Measurements from ENCODE around the gene JAG1. TPM values are rescaled to one million over a fixed set of nuclear protein-coding genes. Genes with fewer than 3 reads are reported as not detected.
A peak's percentile ranks its signal among the peaks of the same experiment; 100 is the strongest.

Gene JAG1
- total RNA-seq, 4 donors from 2014 or later, result 30.7 to 41.9 (median 36.3) TPM

- Histone ChIP-seq H3K4me1 (no peaks in the 10 kb centered on the region), H3K4me3 (no peak overlapping the region), H3K36me3 (no peaks in the 10 kb centered on the region), H3K27ac (replicated peaks in 1 of 4) (no peak overlapping the region), H3K9me3 (no peaks in the 10 kb centered on the region), H3K27me3 (no peaks in the 10 kb centered on the region)
- DNase-seq (ENCODE audit: extremely low spot score), result no peak
- intact Hi-C loops (cut with DNase I), result no loop called here
- TF ChIP-seq POLR2AphosphoS5 (IDR thresholded peaks at IDR 0.05) (peak; percentile 16 to 47), CTCF (IDR thresholded peaks at IDR 0.05) (no peak)
- 82% methylated on average over 3 of the region's 3 CpGs for WGBS
Observed at GRCh38 chr20:10626896-10627295, 46.9 kb downstream of the JAG1 start.

- Histone ChIP-seq H3K4me1 (no peaks in the 10 kb centered on the region), H3K27ac (replicated peaks in 1 of 4) (no peak overlapping the region), H3K4me3 (no peak overlapping the region), H3K36me3 (no peaks in the 10 kb centered on the region), H3K9me3 (no peaks in the 10 kb centered on the region), H3K27me3 (no peaks in the 10 kb centered on the region)
- TF ChIP-seq CTCF (IDR thresholded peaks at IDR 0.05) (no peak), EP300 (IDR thresholded peaks at IDR 0.05) (no peak), POLR2A (IDR thresholded peaks at IDR 0.05; ENCODE audit: low read depth) (no peak), POLR2AphosphoS5 (IDR thresholded peaks at IDR 0.05) (no peak)
- WGBS, result 95% methylated on average over 2 of the region's 2 CpGs
- intact Hi-C loops (cut with DNase I), result no loop called here
- no peak for DNase-seq (ENCODE audit: extremely low spot score)
Observed at GRCh38 chr20:10625641-10626040, 48.2 kb downstream of the JAG1 start.

GRCh38 chr20:10622657-10623418 is 51.0 kb downstream of the JAG1 start:
- intact Hi-C loops (cut with DNase I), result no loop called here
- DNase-seq (ENCODE audit: extremely low spot score), result no peak
- 58% methylated on average over 16 of the region's 16 CpGs for WGBS
- Histone ChIP-seq H3K27ac (replicated peaks in 1 of 4) (peak overlapping the region; percentile 33 to 66 (median 56)), H3K27me3 (no peaks in the 10 kb centered on the region), H3K9me3 (no peaks in the 10 kb centered on the region), H3K4me1 (no peaks in the 10 kb centered on the region), H3K4me3 (peak overlapping the region in 3 of 4 donors; percentile 8 to 15 (median 8)), H3K36me3 (no peaks in the 10 kb centered on the region)
- TF ChIP-seq EP300 (IDR thresholded peaks at IDR 0.05) (no peak), POLR2AphosphoS5 (IDR thresholded peaks at IDR 0.05) (peak; percentile 10 to 14)

GRCh38 chr20:10621149-10621548 is 52.6 kb downstream of the JAG1 start:
- DNase-seq (ENCODE audit: extremely low spot score), result no peak
- intact Hi-C loops (cut with DNase I), result no loop called here
- H3K36me3 ChIP-seq, result no peaks in the 10 kb centered on the region
- no peaks in the 10 kb centered on the region for H3K27me3 ChIP-seq
- no peaks in the 10 kb centered on the region for H3K4me1 ChIP-seq
- WGBS, result 83% methylated on average over 3 of the region's 3 CpGs
- H3K9me3 ChIP-seq, result no peaks in the 10 kb centered on the region
- TF ChIP-seq POLR2AphosphoS5 (IDR thresholded peaks at IDR 0.05) (no peak), POLR2A (IDR thresholded peaks at IDR 0.05; ENCODE audit: low read depth) (no peak), EP300 (IDR thresholded peaks at IDR 0.05) (no peak), CTCF (IDR thresholded peaks at IDR 0.05) (no peak)
- H3K27ac ChIP-seq (replicated peaks in 1 of 4), result no peak overlapping the region
- H3K4me3 ChIP-seq, result no peak overlapping the region

- TF ChIP-seq POLR2A (IDR thresholded peaks at IDR 0.05; ENCODE audit: low read depth), result no peak
- no peak for TF ChIP-seq EP300 (IDR thresholded peaks at IDR 0.05)
- no peak for TF ChIP-seq CTCF (IDR thresholded peaks at IDR 0.05)
- no peak for TF ChIP-seq POLR2AphosphoS5 (IDR thresholded peaks at IDR 0.05)
- Histone ChIP-seq H3K27me3 (no peaks in the 10 kb centered on the region), H3K4me1 (no peaks in the 10 kb centered on the region), H3K4me3 (no peak overlapping the region), H3K27ac (replicated peaks in 1 of 4) (no peak overlapping the region), H3K36me3 (no peaks in the 10 kb centered on the region), H3K9me3 (no peaks in the 10 kb centered on the region)
- WGBS, result 70% methylated on average over 3 of the region's 3 CpGs
- no peak for DNase-seq (ENCODE audit: extremely low spot score)
- intact Hi-C loops (cut with DNase I), result no loop called here
Observed at GRCh38 chr20:10619427-10619826, 54.4 kb downstream of the JAG1 start.

Data from esophagus muscularis mucosa (tissue), 4 donors.